Activated B cell treated with CpG ODN at 0.5 μM for 24 hours (primary cell): ENCODE data around the gene TRIM26. TPM values are rescaled to one million over a fixed set of nuclear protein-coding genes. Genes with fewer than 3 reads are reported as not detected.

Source experiments
- ATAC-seq: fragments of 200-7000 bp; cut with Tn5 transposase; one replicate; pipeline ENCODE4 v1.10.0; 2021; ENCODE audit warnings: low read depth, mild to moderate bottlenecking, moderate library complexity
- CTCF ChIA-PET: fragments of 350-600 bp; sonication (Branson Sonifier 250); formaldehyde crosslinking; loops from one replicate; lab custom pipeline; 2021; ENCODE audit warnings: antibody characterized with exemption; lab: Charles Lee
- POLR2A ChIA-PET: fragments of 350-600 bp; sonication (Branson Sonifier 250); formaldehyde crosslinking; loops from one replicate; lab custom pipeline; 2021; ENCODE audit warnings: antibody characterized with exemption; lab: Charles Lee
- DNase-seq: peaks from one replicate; pipeline ENCODE4 v3.0.0; 2022
- H3K27ac Mint-ChIP-seq: one replicate; pipeline ENCODE4 v1.8.0; 2020; ENCODE audit warnings: mixed read lengths
- H3K27me3 Mint-ChIP-seq: one replicate; pipeline ENCODE4 v1.8.0; 2021; ENCODE audit warnings: mixed read lengths
- H3K36me3 Mint-ChIP-seq: one replicate; pipeline ENCODE4 v1.8.0; 2021; ENCODE audit warnings: low read depth, mixed read lengths
- H3K4me1 Mint-ChIP-seq: one replicate; pipeline ENCODE4 v1.8.0; 2021; ENCODE audit warnings: mixed read lengths
- H3K4me3 Mint-ChIP-seq: one replicate; pipeline ENCODE4 v1.8.0; 2020; ENCODE audit warnings: mild to moderate bottlenecking, mixed read lengths
- H3K9me3 Mint-ChIP-seq: one replicate; pipeline ENCODE4 v1.8.0; 2020; ENCODE audit warnings: mixed read lengths
- intact Hi-C: fragments of 100-400 bp; cut with micrococcal nuclease; formaldehyde crosslinking; loops from one replicate; pipeline ENCODE4 v1.15.1; 2024
- total RNA-seq: library from RNA; stranded (reverse); gene quantifications from 2 replicates; pipeline ENCODE4 v1.2.3, GENCODE V29; 2022
- TF ChIP-seq, protein P1 (sequence below): fragments of 200-600 bp; IDR thresholded peaks from one replicate; pipeline ENCODE4 v1.8.0; 2022; ENCODE audit warnings: antibody characterized with exemption, mild to moderate bottlenecking

TRIM26 gene
- total RNA-seq, 1 donor from 2014 or later = 75.7 TPM

- TF ChIP-seq, protein P1, sequence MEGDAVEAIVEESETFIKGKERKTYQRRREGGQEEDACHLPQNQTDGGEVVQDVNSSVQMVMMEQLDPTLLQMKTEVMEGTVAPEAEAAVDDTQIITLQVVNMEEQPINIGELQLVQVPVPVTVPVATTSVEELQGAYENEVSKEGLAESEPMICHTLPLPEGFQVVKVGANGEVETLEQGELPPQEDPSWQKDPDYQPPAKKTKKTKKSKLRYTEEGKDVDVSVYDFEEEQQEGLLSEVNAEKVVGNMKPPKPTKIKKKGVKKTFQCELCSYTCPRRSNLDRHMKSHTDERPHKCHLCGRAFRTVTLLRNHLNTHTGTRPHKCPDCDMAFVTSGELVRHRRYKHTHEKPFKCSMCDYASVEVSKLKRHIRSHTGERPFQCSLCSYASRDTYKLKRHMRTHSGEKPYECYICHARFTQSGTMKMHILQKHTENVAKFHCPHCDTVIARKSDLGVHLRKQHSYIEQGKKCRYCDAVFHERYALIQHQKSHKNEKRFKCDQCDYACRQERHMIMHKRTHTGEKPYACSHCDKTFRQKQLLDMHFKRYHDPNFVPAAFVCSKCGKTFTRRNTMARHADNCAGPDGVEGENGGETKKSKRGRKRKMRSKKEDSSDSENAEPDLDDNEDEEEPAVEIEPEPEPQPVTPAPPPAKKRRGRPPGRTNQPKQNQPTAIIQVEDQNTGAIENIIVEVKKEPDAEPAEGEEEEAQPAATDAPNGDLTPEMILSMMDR = no peak
- H3K27me3 Mint-ChIP-seq = peaks cover 40% of the 10 kb centered on the region
- no peaks in the 10 kb centered on the region for H3K4me1 Mint-ChIP-seq
- no peak overlapping the region for H3K4me3 Mint-ChIP-seq
- H3K9me3 Mint-ChIP-seq = no peaks in the 10 kb centered on the region
- H3K27ac Mint-ChIP-seq = no peak overlapping the region
- intact Hi-C loops = no loop called here
- ChIA-PET POLR2A (no interaction called here), CTCF (no interaction called here)
- DNase-seq (no peak), ATAC-seq (no peak)
- H3K36me3 Mint-ChIP-seq = no peaks in the 10 kb centered on the region
Measured at GRCh38 chr6:30152910-30153610, 60.1 kb downstream of the TRIM26 start.

DNA sequence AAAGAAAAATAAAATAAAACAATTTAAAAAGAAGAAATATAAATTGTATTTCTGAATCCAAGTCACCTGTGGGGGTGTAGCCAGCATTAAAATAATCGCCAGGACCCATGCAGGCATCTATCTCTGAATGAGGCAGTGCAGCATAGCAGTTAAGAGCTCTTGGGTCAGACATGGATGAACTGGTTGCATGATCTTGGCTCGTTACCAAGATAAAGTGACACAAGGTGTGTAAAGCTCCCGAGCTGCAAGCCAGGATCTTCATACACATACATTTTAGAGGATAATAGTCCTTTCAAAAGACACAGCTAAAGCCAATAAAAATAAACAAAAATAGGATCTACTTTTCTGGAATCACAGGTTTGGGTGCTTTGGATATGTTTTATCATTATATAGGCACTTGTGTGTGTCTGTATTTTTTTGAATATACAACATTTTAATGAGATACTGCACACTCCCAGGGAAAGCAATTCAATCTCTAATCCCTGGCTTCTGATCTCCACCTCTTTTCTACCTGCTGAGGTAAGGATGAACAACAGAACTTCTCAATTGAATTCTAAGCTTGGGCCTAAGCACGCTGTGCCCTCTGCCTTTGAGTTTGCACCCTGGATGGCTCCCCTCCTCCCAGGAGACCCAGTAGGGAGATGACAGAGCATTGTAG is 61.1 kb downstream of the TRIM26 start:
- Mint-ChIP-seq H3K9me3 (no peaks in the 10 kb centered on the region), H3K27me3 (peaks cover 44% of the 10 kb centered on the region), H3K36me3 (no peaks in the 10 kb centered on the region), H3K4me3 (no peak overlapping the region), H3K4me1 (no peaks in the 10 kb centered on the region), H3K27ac (no peak overlapping the region)
- TF ChIP-seq, protein P1 = no peak
- no peak for ATAC-seq
- DNase-seq = no peak
- intact Hi-C loops = no loop called here
- ChIA-PET POLR2A (no interaction called here), CTCF (interaction anchor here (1.2 kb wide), 1 partner anchor 21 kb away, joined by 5 read pairs; no protein-coding TSS in a partner anchor)

GRCh38 chr6:30151580-30151979 is 61.6 kb downstream of the TRIM26 start:
- Mint-ChIP-seq H3K27me3 (peaks cover 44% of the 10 kb centered on the region), H3K9me3 (no peaks in the 10 kb centered on the region), H3K4me3 (no peak overlapping the region), H3K36me3 (no peaks in the 10 kb centered on the region), H3K4me1 (no peaks in the 10 kb centered on the region), H3K27ac (no peak overlapping the region)
- CTCF ChIA-PET = interaction anchor here (1.2 kb wide), 1 partner anchor 20 kb away, joined by 5 read pairs; no protein-coding TSS in a partner anchor
- no peak for ATAC-seq
- intact Hi-C loops = no loop called here
- DNase-seq = no peak
- TF ChIP-seq, protein P1 = no peak
- POLR2A ChIA-PET = no interaction called here

DNA sequence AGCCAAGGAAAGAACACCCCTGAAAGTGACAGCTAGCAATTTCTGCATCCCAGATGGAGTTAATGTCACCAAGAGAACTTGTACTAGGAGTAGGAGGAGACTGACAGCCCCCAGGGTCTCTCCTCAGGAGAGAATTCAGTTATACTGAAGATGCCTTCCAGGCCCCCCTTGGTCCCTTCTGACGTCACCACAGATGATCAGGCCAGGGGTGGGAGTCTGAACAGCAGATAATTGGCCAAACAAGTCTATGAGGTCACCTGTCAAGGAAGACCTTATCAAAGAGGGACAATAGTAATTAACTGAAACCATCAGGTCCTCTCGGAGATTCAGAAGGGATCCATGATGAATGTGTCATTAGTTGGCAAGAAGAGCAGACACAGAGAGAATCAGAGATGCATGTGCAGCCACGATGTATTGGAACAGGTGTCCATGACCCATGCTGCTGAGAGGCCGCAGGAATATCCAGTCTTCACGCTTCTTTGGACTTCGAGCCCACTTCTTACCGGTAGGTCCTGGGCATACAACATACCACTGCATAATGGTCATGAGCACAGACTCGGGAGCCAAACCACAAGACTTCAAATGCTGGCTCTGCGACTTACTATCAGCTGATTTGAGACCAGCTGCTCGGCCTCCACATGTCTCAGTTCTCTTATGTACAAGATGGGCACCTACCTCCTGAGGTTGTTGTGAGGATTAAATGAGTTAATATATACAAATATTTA is 62.4 kb downstream of the TRIM26 start:
- Mint-ChIP-seq H3K36me3 (no peaks in the 10 kb centered on the region), H3K27ac (no peak overlapping the region), H3K27me3 (peaks cover 42% of the 10 kb centered on the region), H3K4me1 (no peaks in the 10 kb centered on the region), H3K9me3 (no peaks in the 10 kb centered on the region), H3K4me3 (no peak overlapping the region)
- TF ChIP-seq, protein P1 = no peak
- ChIA-PET CTCF (interaction anchor here (1.2 kb wide), 1 partner anchor 20 kb away, joined by 5 read pairs; no protein-coding TSS in a partner anchor), POLR2A (no interaction called here)
- ATAC-seq = no peak
- DNase-seq = no peak
- intact Hi-C loops = no loop called here
